GM21825 (cell line): ENCODE data around the gene DOK6.

ENCODE experiments used
- ATAC-seq: cut with Tn5 transposase; IDR thresholded peaks from one replicate; pipeline ENCODE4 v1.9.1; 2021; ENCODE audit warnings: mild to moderate bottlenecking, moderate library complexity; ENCODE audit not compliant: unreplicated experiment

DOK6 gene

GRCh38 chr18:69895066-69896047 is 494.7 kb downstream of the DOK6 start:
- no peak for ATAC-seq

DNA sequence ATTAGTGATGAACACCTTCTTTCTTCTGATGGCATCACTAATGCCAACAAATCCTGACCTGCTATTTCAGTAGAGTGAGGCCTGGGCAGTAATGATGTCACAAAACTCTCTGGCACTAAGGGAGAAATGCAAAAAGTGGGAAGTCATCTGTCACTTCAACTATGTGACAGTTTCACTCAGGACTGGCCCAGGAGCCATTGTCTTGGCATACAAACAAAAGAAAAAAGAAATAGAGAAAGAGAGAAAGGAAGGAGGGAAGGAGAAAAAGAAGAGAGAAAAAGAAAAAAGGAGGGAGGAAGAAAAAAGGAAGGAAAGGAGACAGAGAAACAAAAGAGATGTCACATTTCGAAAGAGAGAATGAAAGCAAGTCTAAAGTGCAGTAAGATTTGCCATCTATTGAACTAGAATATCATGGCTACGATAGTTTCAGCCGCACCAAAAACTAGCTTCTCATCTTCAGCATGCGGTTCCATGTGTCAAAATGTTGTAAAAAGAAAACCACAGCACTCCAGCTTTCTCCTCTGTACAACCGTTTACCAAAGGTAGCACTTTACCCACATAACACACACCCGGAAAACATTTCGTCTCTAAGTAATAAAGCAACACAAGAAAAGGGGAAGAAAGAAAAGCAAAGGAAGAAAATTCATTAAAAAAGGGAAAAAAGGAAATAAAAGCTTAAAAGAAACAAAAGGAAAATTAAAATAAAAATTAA is 496.9 kb downstream of the DOK6 start:
- ATAC-seq = peak; percentile 47

GRCh38 chr18:69898241-69898861 is 497.7 kb downstream of the DOK6 start:
- peak; percentile 60 for ATAC-seq
